ENCODE results near the gene SMU1.
"Not testable (repeated sequence)": the region's sequence is repeated elsewhere in the genome, so short reads cannot be mapped to it uniquely, and the experiment has no call there.

SMU1 gene

DNA sequence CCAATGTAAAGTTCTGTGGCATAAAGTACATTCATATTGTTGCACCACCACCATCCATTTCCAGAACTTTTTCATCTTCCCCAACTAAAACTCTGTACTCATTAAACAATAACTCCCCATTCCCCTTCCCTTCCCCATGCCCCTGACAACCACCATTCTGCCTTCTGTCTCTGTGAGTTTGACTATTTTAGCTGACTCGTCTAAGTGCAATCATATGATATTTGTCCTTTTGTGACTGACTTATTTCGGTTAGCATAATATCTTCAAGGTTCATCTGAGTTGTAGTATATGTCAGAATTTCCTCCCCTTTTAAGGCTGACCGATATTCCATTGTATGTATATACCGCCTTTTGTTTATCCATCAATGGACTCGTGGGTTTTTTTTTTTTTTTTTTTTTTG is 29.0 kb upstream of the SMU1 start:
- DNase-seq (ENCODE audit: low read depth), result no peak

DNA sequence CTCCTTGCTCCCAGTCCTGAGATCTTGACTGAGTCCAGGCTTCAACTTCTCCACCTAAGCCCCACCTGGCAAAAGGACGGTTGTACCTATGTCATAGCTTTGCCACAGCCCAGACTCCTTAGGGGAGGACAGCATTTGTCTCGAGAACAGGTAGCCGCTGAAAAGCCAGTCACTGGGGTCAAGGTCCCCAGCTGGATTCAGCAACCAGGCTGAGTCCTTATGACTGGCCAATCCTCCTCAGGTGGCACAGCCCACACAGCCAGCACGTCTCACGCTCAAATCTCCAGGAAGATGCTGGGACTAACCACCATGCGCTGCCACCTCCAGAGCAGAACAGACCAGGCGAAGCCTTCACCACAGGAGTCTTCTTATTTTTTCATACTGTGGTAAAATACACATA is 27.9 kb upstream of the SMU1 start:
- no peak for DNase-seq (ENCODE audit: low read depth)

DNA sequence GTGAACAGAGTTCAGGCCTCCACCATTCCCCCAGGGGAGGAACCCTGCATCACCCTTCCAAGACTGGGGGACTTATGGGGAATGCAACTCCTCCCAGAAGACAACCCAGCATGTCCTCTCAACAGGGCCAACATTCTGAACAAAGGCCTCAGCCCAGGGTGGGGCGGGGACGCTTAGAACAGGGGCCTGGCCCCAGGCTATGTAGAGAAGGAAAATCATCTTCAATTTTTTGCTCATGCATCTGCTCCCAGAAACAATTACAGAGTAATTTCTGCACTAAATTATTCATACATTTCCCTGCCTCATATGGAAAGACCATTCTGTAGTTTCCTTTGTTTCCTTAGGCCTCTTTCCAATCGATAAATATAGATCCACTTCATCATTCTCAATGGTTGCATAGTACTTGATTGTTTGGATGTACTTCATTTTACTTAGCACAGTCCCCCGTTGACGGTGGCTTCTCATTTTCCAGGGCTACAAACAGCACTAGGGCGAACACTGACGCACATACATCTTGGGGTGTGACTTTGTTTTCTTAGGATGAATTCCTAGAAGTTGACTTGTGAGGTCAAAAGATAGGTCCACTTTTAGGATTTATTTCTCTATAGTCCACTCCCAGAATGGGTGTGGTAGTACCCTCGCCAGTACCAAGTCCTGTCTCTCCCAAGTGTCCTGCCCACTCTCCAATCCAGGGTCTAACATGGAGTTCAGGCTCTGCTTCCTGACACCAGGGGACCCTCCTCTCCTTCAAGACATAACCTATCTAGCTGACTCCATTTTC is 27.2 kb upstream of the SMU1 start:
- no peak for DNase-seq (ENCODE audit: low read depth)

DNA sequence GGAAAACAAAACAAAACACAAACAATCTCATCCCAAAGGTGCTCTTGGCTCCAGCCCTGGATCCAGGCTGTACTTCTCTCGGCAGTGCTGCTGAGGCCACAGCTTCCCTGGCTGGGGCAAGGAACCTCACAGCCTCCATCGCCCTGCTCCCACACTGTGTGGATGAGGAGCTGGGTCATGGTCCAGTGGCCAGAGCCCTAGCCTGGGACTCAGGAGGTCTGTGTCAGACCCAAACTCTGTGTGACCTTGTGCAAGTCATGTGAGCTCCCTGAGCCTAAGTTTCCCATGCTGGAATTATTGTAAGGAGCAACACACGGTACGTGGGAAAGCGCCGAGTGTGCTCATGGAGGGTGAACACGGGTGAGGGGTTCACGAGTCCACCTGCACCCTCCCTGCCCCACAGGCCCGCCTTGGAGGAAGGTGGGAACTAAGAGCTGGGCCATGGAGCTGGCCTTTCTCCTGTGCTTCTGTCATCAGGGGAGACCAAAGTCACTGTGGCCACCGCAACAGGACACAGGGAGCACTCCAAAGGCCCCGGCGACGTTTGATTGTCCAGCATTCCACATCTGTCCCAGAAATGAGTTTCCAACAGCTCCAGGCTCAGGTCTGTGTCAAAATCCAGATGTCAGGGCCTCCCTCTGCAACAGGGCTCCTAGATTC is 26.2 kb upstream of the SMU1 start:
- DNase-seq (ENCODE audit: low read depth), result no peak

DNA sequence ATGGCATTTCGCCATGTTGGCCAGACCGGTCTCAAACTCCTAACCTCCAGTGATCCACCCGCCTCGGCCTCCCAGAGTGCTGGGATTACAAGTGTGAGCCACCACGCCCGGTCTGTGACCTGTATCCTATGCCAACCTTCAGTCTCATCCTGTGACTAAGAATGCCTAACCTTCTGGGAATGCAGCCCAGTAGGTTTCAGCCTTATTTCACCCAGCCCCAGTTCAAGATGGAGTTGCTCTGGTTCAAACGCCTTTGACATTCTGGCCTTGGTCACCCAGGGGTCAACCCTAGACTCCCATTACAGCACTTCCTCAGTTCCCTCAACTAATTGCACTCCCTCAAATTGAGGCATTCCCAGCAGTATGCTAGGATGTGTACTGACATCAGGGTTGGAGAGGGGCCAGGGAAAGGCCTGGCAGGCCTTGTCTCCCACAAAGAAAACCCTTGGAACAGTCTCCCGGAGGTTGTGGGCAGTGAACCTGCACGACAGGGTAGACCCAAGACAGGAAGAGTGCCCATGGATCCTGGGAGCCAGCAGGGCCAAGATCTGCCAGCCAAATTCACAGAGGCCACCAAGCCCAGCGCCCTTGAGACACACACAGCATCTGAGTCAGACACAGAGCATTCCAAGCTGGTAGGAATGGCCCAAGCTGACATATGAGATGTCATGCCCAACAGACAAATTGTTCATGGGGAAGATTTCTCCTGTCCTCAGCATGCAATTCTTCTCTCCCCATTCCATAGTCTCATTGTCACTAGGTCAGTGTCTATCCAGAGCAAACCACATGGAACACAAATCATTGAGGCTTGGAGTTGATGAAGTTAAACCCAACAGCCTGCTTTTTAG is 24.9 kb upstream of the SMU1 start:
- peak; percentile 72 for DNase-seq (ENCODE audit: low read depth)

DNA sequence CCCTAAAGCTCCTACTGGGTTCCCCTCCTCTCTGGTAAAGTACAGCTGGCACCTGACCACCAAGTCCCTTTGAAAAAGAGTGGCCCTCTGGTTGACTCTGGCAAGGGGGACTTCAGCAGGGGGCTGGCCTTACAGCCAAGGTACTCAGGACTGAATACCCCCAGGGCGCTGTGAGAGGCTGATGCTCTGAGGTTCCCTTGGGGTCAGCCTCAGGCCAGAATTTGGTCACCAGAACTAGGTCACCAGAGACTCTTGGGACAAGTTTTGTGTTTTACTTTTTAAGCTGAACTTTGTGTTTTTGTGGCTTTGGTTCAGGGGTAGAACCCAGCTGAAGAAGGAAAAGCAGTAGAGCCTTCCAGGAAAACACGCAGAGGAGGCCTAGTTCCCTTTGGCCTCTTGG is 23.3 kb upstream of the SMU1 start:
- no peak for DNase-seq (ENCODE audit: low read depth)

DNA sequence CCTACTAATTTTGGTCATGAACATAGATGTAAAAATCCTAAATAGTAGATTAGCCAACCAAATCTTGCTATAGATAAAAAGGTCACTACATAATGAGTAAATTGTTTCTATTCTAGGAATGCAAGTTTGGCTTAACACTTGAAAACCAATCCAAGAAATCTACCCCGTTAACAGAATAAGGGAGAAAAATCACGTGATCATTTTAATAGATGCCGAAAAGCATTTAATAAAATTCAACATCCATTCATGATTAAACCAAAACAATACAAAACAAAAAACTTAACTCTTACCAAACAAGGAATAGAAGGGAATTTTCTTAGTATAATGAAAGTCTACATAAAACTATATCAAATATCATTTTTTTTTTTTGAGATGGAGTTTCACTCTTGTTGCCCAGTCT is 20.7 kb upstream of the SMU1 start:
- no peak for DNase-seq (ENCODE audit: low read depth)

DNA sequence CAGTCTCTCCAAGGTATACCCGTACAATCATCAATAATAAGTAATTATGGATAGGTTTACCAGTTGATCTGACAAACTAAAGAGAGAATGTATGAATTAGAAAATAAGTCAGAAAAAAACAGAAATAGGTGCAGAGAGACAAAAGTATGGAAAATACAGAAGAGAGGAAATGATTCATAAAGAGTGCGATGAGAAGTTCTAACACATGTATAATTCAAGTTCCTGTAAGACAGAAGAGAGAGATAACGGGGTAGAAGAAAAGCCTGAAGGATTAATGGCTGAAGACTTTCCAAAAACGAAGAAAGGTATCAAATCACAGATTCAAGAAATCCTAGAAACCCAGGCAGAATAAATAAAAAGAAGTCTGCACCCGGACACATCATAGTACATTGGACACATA is 16.2 kb upstream of the SMU1 start:
- DNase-seq (ENCODE audit: low read depth), result peak; percentile 31

DNA sequence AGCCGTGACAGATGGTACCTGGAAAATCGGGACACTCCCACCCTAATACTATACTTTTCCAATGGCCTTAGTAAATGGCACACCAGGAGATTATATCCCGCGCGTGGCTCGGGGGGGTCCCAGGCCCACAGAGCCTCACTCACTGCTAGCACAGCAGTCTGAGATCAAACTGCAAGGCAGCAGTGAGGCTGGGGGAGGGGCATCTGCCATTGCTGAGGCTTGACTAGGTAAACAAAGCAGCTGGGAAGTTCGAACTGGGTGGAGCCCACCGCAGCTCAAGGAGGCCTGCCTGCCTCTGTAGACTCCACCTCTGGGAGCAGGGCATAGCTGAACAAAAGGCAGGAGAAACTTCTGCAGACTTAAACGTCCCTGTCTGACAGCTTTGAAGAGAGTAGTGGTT is 9.2 kb upstream of the SMU1 start:
- DNase-seq (ENCODE audit: low read depth), result not testable (repeated sequence)

DNA sequence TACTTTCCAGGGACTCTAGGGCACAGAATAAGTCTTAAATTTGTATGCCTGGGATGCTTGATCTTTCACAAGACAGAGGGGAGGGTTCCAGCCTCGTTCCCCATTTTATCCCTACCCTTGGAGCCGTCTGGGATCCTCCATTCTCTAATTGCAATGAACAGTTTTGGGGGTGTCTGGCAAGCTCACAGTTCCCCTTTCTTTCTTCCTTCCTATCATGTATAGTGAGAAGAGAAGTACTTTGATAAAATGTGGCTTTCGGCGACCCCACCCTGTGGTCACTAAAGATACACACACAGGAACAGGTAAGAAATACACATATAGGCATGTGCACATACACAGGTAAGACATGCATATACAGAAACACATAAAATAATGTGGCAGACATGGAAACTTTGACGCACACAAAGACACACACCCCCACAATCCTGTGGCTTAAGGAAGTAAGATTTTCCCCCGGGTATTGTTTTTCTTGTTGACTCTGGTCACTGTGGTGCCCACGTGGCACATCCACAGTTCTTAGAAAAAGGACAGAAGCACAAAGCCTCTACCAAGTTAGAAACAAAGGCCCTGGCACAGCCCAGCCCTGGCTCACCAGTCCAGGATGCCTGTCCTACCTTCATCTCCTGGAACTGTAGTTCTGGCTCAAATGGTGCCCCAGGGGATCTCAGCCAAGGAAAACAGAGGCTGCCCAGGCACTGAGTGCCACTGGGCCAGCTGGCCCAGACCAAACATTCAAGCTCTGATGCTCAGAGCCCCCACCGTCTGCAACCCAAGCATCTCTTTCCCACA is 6.3 kb upstream of the SMU1 start:
- DNase-seq (ENCODE audit: low read depth), result no peak

DNA sequence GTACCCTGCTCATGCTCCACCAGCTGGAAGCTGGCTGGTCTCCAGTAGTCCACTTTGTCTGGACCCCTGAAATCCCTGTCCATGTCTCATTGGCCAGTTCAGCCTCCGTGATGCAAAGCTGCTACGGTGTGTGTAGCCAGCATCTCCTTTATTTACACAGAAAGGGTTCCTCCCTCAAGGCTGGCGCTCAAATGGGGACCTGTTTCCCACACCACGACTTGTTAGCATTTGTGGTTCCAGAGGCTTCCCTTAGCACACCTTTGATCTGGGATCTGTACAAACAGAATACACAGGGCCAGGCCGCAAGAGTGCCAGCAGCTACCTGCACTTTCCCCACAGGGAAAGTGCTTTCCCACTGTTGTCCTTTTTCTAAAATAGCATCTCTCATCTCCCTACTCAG is 5.7 kb upstream of the SMU1 start:
- no peak for DNase-seq (ENCODE audit: low read depth)

DNA sequence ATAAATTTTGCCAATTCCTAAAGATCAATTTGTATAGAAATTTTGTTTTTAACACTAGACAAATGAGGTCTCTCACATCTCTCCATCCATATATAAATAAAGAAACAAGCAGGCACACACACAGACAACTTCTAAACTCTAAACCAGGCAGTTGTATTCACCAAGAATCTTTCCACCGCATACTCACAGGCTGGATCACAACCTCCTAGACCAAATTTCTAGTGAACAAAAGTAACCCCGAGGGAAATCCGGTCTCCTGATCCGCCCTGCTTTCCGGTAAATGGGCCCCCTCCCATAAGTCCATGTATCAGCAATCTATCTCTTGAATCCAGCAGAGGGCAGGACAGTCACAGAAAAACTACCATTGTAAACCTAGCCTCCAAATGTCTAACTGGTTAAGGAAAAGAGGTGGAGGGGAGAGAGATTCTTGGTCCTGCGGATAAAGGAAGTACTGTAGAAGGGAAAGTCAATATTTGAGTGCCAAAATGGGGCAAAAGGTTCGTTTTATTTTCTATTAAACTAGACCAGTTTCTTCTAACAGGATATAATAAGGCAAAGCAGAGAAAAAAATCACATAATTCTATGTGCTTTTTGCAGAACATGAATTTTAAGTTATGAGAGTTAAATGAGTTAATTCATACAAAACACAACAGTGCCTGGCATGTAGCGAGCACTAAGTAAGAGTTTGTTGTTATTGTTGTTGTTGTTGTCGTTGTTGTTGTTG is 4.8 kb upstream of the SMU1 start:
- peak; percentile 80 for DNase-seq (ENCODE audit: low read depth)

DNA sequence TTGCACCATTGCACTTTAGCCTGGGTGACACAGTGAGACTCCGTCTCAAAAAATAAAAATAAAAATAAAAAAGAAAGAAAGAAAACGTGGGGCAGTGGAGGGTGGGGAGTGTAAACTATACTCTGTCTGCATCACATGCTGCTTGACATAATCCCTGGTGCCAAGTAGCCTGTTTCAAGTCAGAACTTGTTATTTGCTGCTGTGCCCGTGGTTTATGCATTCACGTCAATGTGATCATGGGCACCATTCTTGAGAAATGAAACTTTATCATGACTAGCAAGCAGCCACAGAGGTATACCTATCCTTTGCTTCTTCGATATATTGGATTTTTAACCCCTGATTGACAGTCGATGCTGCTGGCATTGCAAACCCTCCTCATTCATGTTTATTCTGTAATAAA is 4.1 kb upstream of the SMU1 start:
- DNase-seq (ENCODE audit: low read depth), result no peak

DNA sequence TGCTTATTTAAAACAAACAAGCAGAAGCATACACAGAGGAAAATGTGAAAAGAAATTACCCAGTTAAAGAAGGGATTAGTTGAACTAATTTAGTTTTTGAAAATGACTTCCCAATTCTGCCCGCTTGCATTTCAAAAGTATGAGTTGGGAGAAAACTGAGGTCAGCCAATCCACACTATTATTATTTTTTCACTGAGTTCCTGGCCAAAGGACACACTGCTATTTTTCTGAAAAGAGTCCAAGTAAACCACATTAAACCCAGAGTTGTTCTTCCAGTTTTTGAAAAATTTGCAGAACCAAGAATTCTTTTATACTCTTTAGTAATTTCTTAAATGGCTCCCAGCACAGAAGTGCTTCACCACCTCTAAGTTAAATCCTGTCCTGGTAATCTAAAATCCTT is 7.5 kb downstream of the SMU1 start:
- no peak for DNase-seq (ENCODE audit: low read depth)

DNA sequence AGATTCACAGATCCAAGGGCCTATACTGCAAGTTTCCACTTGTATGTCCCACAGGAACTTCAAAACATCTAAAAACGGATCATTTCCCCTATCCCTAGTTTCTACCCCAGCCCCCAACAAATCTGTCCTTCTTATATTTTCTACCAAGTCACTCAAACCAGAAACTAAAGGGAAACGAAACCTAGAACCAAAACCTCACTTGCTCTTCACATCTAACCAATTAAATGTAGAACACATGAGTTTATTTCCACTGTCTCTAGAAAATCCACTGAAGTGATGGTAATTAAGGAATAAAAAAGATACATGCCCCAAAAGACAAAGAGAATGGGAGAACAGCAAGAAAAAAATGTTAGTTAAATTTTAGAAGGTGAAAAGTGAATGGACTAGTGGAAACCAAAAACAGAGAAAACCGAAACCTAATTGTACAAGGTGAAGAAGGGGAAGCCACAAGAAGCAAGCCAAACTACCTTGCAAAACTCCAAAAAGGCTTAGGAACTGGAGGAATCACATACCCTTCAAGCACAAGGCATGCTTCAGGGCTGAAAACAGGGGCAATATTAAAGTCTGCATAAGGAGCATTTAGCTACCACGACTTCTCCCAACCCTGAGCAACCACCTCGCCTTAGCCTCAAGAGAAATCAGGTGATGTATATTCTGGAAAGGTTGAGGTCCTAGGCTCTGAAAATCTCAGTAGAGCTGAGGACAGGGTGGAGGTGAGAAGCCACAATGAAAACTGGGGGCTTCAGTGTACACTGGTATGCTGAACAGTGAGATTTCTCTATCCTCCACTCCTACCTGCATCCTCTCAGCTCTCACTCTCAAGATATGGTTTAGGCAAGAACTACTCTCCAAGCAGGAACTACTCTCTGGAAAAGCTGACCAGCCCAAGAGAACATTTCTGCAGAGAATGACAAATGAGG is 11.1 kb downstream of the SMU1 start:
- no peak for DNase-seq (ENCODE audit: low read depth)

DNA sequence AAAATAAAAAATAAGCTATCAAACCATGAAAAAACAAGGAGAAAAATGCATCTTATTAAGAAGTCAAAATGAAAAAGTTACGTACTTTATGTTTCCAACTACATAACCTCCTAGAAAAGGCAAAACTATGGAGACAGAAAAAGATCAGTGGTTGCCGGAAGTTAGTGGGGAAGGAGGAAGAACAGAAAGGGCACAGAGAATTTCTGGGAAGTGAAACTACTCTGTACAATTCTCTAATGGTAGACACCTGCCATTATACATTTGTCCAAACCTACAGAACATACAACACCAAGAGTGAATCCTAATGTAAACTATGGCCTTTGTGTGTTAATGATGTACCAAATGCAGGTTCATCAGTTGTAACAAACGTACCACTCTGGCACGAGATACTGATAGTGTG is 25.3 kb downstream of the SMU1 start:
- DNase-seq (ENCODE audit: low read depth), result no peak

DNA sequence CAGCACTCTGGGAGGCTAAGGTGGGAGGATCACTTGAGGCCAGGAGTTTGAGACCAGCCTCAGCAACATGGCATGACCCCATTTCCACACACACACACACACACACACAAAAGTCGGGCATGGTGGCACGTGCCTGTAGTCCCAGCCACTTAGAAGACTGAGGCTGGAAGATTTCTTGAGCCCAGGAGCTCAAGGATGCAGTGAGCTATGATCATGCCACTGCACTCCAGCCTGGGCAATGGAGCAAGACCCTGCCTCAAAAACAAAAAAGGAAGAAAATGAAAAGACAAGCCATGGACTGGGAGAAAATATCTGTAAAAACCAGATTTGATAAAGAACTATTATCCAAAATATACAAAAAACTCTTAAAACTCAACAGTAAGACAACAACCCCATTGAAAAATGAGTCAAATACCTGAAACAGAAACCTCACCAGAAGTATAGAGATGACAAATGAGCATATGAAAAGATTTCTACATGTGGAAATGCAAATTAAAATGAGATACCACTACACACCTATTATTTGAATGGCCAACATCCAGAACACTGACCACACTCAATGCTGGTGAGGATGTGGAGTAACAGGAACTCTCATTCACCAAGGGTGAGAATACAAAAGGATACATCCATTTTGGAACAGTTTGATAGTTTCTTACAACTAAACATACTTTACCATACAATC is 26.7 kb downstream of the SMU1 start:
- no peak for DNase-seq (ENCODE audit: low read depth)

DNA sequence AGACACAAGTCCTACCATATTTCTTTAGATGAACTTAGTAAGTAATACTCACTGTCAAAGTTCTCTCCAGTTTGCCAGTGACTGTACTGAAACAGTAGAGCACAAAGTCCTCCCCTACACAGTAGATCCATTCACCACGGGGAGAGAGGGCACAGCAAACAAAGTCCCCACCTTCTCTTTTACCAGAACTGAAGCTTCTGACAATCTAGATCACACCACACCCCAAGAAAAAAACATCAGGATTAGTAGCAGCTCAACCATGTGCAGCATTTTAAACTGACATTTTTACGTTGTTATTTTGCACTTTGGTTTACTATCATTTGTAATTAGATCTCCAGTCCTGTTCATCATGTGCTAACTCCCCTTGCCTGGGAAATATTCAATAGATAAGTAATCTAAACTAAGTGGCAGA is 28.4 kb downstream of the SMU1 start:
- no peak for DNase-seq (ENCODE audit: low read depth)

DNA sequence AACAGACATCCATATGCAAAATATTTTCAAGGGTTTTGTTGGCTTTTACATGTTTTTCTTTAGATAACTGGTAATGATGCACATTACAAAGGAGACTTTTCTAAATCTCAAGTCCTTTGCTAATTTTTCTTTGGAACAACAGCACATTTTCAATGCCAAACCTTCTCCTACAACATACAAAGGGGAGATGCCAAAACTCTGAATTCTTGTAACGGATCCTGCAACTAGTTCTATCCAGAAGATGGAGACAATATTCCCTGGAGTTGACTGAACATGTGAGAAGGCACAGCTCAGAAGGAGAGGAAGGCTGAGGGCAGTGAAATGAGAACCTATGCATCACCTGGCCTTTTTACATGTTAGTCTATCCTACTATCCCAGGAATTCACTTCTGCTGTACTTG is 30.4 kb downstream of the SMU1 start:
- no peak for DNase-seq (ENCODE audit: low read depth)
